GM12864 (cell line): Measurements from ENCODE around the gene MCUR1.
A peak's percentile ranks its signal among the peaks of the same experiment; 100 is the strongest.

Source experiments
- DNase-seq: peaks from one replicate; pipeline ENCODE4 v3.0.0-alpha.2; 2011; ENCODE audit warnings: low read depth
- H3K4me3 ChIP-seq: 2 replicates; pipeline ENCODE4 v1.5.1; 2011; ENCODE audit warnings: mild to moderate bottlenecking, low read depth, low read length, control low read depth
- TF ChIP-seq, protein P1 (sequence below): IDR thresholded peaks from 2 replicates; pipeline ENCODE4 v1.5.1; 2011; ENCODE audit warnings: low read depth, mild to moderate bottlenecking, moderate library complexity, low read length, control low read depth, inconsistent platforms; ENCODE audit errors: missing control alignments

MCUR1 gene

DNA sequence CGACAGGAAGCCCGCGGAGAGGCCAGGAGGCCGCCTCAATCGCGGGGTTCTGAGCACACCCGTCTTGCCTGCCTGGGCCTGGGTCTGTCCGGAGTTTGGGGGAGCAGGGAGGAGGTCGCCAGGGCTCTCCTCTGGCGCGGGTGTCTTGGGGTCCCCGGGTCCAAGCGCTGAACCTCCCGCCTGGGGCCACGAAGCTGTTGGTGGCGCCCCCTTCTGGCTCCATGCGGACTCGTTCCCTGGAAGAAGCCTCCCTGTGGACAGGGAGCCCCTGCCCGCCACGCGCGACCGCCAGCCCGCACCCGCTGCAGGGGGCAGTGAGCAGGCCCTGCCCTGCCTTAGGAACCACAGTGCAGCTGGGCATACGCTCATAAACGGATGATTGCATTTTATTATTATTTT is 44.7 kb downstream of the MCUR1 start:
- H3K4me3 ChIP-seq: no peak overlapping the region
- no peak for DNase-seq
- TF ChIP-seq, protein P1, sequence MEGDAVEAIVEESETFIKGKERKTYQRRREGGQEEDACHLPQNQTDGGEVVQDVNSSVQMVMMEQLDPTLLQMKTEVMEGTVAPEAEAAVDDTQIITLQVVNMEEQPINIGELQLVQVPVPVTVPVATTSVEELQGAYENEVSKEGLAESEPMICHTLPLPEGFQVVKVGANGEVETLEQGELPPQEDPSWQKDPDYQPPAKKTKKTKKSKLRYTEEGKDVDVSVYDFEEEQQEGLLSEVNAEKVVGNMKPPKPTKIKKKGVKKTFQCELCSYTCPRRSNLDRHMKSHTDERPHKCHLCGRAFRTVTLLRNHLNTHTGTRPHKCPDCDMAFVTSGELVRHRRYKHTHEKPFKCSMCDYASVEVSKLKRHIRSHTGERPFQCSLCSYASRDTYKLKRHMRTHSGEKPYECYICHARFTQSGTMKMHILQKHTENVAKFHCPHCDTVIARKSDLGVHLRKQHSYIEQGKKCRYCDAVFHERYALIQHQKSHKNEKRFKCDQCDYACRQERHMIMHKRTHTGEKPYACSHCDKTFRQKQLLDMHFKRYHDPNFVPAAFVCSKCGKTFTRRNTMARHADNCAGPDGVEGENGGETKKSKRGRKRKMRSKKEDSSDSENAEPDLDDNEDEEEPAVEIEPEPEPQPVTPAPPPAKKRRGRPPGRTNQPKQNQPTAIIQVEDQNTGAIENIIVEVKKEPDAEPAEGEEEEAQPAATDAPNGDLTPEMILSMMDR: peak; percentile 27

DNA sequence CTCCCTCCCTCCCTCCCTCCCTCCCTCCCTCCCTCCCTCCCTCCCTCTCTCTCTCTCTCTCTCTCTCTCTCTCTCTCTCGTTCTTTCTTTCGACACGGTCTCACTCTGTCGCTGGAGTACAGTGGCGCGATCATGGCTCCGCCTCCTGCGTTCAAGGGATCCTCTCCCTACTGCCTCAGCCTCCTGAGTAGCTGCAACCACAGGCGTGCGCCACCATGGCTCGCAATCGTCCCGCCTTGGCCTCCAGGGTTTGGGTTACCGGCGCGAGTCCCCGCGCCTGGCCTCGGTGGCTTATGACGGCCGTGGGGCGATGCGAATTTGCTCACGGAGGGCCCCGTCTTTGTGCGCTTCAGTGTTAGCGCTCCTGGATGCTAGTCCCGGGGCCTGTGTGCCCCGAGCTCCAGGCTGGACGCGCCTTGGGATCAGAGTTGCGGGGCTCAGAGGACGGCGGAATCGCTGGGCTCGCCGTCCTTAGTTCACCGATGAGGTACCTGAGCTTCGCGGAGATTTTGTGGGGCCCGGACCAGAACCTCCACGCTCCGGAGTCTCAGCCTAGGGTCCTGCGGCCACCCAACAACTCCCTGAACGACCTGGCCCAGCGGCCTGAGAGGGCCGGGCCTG is 45.2 kb downstream of the MCUR1 start:
- no peak overlapping the region for H3K4me3 ChIP-seq

DNA sequence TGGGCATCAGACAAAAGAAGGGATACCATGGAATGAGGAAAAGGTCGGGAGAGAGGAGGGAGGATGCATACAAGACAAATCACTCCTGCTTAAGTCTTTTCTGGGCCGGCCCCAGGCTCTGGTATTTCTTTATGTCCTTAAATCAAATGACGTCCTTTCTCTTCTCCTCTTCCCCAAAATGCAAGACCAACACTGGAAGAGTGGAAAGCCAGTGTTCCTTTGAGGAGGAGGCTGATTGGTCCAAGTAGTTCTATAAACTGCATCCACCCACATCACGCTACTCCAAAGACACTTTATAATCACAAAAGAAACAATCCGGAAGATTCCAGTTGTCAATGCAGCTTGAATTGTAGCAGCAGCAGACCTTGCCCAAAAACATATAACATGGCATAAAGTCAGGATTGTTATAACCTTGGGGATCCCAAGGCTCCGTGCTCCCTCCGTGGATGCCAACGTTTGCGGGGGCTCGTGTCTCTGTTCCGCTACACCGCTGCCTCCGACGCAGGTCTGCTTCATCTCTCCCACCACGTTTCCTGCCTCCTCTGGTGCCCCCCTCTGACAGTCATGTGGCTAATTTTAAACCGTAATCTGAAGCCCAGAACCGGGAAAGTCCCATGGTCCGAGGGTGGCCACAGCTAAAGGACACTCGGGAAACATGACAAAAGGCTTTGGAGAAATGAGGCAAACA is 47.1 kb downstream of the MCUR1 start:
- no peak for DNase-seq
- TF ChIP-seq, protein P1: no peak
- no peak overlapping the region; the same call in 1 of the 2 replicates for H3K4me3 ChIP-seq

More for the DNA sequence above, 45.2 kb downstream of the MCUR1 start:
- DNase-seq: no peak
- TF ChIP-seq, protein P1: no peak

DNA sequence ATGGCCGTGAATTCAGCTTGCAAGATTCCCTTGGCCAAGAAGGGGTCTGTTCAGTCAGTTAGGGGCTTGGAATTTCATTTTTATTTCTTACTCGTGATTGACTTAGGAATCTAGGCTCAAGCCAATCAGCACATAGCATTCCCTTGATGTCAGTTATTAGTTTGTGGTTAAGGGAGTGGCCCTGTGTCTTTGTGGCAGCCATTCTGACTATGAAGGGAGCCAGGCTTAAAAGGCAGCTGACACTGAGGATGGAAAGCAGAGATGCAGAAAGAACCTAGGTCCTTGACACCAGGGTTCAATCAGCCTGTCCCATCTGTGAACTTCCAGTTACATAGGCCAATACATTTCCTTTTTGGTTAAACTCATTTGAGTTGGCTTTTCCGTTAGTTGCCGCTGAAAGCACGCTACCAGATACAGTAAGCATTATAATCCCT is 48.1 kb downstream of the MCUR1 start:
- TF ChIP-seq, protein P1: no peak
- no peak for DNase-seq
- no peak overlapping the region for H3K4me3 ChIP-seq

DNA sequence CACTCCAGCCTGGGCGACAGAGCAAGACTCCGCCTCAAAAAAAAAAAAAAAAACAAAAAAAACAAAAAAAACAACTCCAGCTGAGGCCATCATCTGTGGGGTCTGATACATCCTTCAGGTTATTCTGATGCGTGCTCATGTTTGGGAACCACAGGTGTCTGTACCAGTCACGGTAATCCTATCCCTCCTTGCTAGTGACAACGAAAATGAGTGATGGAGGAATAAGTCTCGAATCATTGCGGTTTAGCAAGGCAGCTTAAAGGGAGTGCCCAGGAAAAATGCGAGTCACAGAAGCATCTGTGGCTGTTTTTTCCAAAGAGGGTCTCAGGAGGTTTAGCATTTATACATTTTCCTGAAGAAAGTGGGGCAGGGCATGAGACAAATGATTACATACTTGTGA is 48.8 kb downstream of the MCUR1 start:
- TF ChIP-seq, protein P1: no peak
- no peak overlapping the region for H3K4me3 ChIP-seq
- no peak for DNase-seq

DNA sequence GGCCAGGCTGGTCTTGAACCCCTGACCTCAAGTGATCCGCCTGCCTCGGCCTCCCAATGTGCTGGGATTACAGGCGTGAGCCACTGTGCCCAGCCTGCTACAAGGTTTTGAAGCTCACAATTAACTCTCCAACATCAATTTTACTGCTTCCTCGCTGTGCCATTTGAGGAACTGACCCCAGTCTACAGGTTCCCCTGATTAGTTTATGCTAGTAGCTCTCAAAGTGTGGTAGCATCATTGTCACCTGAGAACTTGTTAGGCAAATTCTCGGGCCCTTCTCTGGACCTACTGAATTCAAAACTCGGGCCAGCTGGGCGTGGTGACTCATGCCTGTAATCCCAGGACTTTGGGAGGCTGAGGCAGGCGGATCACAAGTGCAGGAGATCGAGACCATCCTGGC is 49.4 kb downstream of the MCUR1 start:
- H3K4me3 ChIP-seq: no peak overlapping the region
- DNase-seq: no peak
- TF ChIP-seq, protein P1: no peak
